Measurements from ENCODE around the gene SVEP1.
"Not testable (repeated sequence)": the region's sequence is repeated elsewhere in the genome, so short reads cannot be mapped to it uniquely, and the experiment has no call there.

Gene SVEP1

GRCh38 chr9:110615498-110615897 is 36.0 kb upstream of the SVEP1 start:
- H3K4me2 ChIP-seq (ENCODE audit: low read length) = no peak overlapping the region
- no peaks in the 10 kb centered on the region for H3K79me2 ChIP-seq (ENCODE audit: control insufficient read depth, low read length)
- H3K27me3 ChIP-seq (ENCODE audit: control insufficient read depth, low read length) = peaks cover 6% of the 10 kb centered on the region; the same call in 1 of the 2 replicates
- no peaks in the 10 kb centered on the region for H4K20me1 ChIP-seq (ENCODE audit: control insufficient read depth, insufficient read depth, low read depth, low read length)
- TF ChIP-seq, protein P1, sequence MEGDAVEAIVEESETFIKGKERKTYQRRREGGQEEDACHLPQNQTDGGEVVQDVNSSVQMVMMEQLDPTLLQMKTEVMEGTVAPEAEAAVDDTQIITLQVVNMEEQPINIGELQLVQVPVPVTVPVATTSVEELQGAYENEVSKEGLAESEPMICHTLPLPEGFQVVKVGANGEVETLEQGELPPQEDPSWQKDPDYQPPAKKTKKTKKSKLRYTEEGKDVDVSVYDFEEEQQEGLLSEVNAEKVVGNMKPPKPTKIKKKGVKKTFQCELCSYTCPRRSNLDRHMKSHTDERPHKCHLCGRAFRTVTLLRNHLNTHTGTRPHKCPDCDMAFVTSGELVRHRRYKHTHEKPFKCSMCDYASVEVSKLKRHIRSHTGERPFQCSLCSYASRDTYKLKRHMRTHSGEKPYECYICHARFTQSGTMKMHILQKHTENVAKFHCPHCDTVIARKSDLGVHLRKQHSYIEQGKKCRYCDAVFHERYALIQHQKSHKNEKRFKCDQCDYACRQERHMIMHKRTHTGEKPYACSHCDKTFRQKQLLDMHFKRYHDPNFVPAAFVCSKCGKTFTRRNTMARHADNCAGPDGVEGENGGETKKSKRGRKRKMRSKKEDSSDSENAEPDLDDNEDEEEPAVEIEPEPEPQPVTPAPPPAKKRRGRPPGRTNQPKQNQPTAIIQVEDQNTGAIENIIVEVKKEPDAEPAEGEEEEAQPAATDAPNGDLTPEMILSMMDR (IDR thresholded peaks at IDR 0.05; ENCODE audit: low read depth, low read length, poor library complexity, severe bottlenecking) = no peak
- no peak for TF ChIP-seq EZH2phosphoT487 (IDR thresholded peaks at IDR 0.05; ENCODE audit: borderline replicate concordance, low read length)
- no peak overlapping the region for H3K27ac ChIP-seq (ENCODE audit: low read depth, low read length)
- H3F3A ChIP-seq (ENCODE audit: control insufficient read depth, insufficient read depth) = no peaks in the 10 kb centered on the region
- H3K9me2 ChIP-seq (replicated peaks; ENCODE audit: control insufficient read depth, low read length) = no peaks in the 10 kb centered on the region
- H3K36me3 ChIP-seq (ENCODE audit: control insufficient read depth, low read length) = no peaks in the 10 kb centered on the region
- H3K4me1 ChIP-seq (ENCODE audit: control insufficient read depth, low read length) = no peaks in the 10 kb centered on the region
- H3K4me3 ChIP-seq (ENCODE audit: low read length) = no peak overlapping the region
- H3K9me3 ChIP-seq (ENCODE audit: control insufficient read depth, insufficient read depth, low read length) = no peaks in the 10 kb centered on the region

GRCh38 chr9:110614576-110614975 is 35.0 kb upstream of the SVEP1 start:
- H3K4me2 ChIP-seq (ENCODE audit: low read length); H3K36me3 ChIP-seq (ENCODE audit: control insufficient read depth, low read length); H3K79me2 ChIP-seq (ENCODE audit: control insufficient read depth, low read length); H3K27me3 ChIP-seq (ENCODE audit: control insufficient read depth, low read length); H3K4me1 ChIP-seq (ENCODE audit: control insufficient read depth, low read length); H3F3A ChIP-seq (ENCODE audit: control insufficient read depth, insufficient read depth); H3K4me3 ChIP-seq (ENCODE audit: low read length); H3K9me2 ChIP-seq (replicated peaks; ENCODE audit: control insufficient read depth, low read length); H3K27ac ChIP-seq (ENCODE audit: low read depth, low read length); H4K20me1 ChIP-seq (ENCODE audit: control insufficient read depth, insufficient read depth, low read depth, low read length); H3K9me3 ChIP-seq (ENCODE audit: control insufficient read depth, insufficient read depth, low read length): not testable (repeated sequence)

DNA sequence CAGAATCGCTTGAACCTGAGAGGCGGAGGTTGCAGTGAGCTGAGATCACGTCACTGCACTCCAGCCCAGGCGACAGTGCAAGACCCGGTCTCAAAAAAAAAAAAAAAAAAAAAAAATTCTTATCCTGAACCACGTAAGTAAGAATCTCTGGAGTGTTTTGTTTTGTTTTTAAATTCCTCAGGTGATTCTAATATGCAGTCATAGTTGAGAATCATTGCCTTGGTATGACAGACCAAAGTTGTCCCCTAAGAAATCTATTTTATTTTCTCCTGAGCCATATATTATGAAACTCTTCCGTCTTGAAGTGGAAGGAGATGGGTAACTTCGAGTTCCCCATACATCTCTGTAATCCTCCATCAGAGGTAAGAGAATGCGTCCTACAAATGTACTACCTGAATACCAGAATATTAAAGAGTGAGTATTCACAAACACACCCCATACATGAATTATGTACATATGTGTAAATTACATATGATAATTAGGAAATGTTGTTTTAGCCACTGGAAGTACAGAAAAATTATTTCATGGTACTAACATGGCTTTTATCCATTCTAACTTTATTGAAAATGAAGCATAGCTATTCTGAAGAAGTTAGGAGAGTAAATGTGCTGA is 26.7 kb upstream of the SVEP1 start:
- Histone ChIP-seq H3F3A (ENCODE audit: control insufficient read depth, insufficient read depth) (no peaks in the 10 kb centered on the region), H3K9me3 (ENCODE audit: control insufficient read depth, insufficient read depth, low read length) (no peaks in the 10 kb centered on the region), H3K4me3 (ENCODE audit: low read length) (no peak overlapping the region), H4K20me1 (ENCODE audit: control insufficient read depth, insufficient read depth, low read depth, low read length) (no peaks in the 10 kb centered on the region), H3K79me2 (ENCODE audit: control insufficient read depth, low read length) (no peaks in the 10 kb centered on the region), H3K36me3 (ENCODE audit: control insufficient read depth, low read length) (no peaks in the 10 kb centered on the region), H3K27me3 (ENCODE audit: control insufficient read depth, low read length) (no peaks in the 10 kb centered on the region), H3K4me1 (ENCODE audit: control insufficient read depth, low read length) (no peaks in the 10 kb centered on the region), H3K27ac (ENCODE audit: low read depth, low read length) (no peak overlapping the region), H3K9me2 (replicated peaks; ENCODE audit: control insufficient read depth, low read length) (no peaks in the 10 kb centered on the region), H3K4me2 (ENCODE audit: low read length) (no peak overlapping the region)
- no peak for TF ChIP-seq EZH2phosphoT487 (IDR thresholded peaks at IDR 0.05; ENCODE audit: borderline replicate concordance, low read length)
- TF ChIP-seq, protein P1 (IDR thresholded peaks at IDR 0.05; ENCODE audit: low read depth, low read length, poor library complexity, severe bottlenecking) = no peak

DNA sequence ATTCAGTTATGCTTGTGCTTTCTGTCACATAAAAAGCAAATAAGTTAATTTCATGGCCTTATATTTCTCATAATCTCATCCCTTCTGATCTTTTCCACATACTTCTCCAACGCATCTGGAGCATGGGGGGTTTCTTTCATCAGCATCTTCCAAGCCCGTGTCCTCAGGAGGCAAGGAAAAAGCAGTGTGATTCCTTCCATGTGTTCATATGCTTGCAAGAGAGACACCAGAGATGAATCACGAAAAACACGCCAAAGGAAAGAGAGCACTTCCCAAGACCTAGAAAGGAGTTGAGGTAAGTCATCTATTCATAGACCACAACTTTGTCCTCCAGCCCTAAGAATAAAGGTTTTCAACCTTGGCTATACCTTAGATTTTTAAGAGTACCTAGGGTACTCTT is 26.0 kb upstream of the SVEP1 start:
- Histone ChIP-seq H3K36me3 (ENCODE audit: control insufficient read depth, low read length) (no peaks in the 10 kb centered on the region), H3K79me2 (ENCODE audit: control insufficient read depth, low read length) (no peaks in the 10 kb centered on the region), H3K4me3 (ENCODE audit: low read length) (no peak overlapping the region), H3K4me2 (ENCODE audit: low read length) (no peak overlapping the region), H3K27me3 (ENCODE audit: control insufficient read depth, low read length) (no peaks in the 10 kb centered on the region), H4K20me1 (ENCODE audit: control insufficient read depth, insufficient read depth, low read depth, low read length) (no peaks in the 10 kb centered on the region), H3K9me3 (ENCODE audit: control insufficient read depth, insufficient read depth, low read length) (no peaks in the 10 kb centered on the region), H3F3A (ENCODE audit: control insufficient read depth, insufficient read depth) (no peaks in the 10 kb centered on the region), H3K4me1 (ENCODE audit: control insufficient read depth, low read length) (no peaks in the 10 kb centered on the region), H3K9me2 (replicated peaks; ENCODE audit: control insufficient read depth, low read length) (no peaks in the 10 kb centered on the region), H3K27ac (ENCODE audit: low read depth, low read length) (no peak overlapping the region)
- no peak for TF ChIP-seq EZH2phosphoT487 (IDR thresholded peaks at IDR 0.05; ENCODE audit: borderline replicate concordance, low read length)
- TF ChIP-seq, protein P1 (IDR thresholded peaks at IDR 0.05; ENCODE audit: low read depth, low read length, poor library complexity, severe bottlenecking) = no peak

Measured in DOHH2 (cell line).